GM19193 (cell line): ENCODE measurements around the gene C1orf174.

Source experiments
- POLR2A ChIP-seq: IDR thresholded peaks from 4 replicates; pipeline ENCODE4 v1.6.1; 2011; ENCODE audit not compliant: insufficient read depth, insufficient read length; ENCODE audit errors: extremely low read depth

The C1orf174 gene

DNA sequence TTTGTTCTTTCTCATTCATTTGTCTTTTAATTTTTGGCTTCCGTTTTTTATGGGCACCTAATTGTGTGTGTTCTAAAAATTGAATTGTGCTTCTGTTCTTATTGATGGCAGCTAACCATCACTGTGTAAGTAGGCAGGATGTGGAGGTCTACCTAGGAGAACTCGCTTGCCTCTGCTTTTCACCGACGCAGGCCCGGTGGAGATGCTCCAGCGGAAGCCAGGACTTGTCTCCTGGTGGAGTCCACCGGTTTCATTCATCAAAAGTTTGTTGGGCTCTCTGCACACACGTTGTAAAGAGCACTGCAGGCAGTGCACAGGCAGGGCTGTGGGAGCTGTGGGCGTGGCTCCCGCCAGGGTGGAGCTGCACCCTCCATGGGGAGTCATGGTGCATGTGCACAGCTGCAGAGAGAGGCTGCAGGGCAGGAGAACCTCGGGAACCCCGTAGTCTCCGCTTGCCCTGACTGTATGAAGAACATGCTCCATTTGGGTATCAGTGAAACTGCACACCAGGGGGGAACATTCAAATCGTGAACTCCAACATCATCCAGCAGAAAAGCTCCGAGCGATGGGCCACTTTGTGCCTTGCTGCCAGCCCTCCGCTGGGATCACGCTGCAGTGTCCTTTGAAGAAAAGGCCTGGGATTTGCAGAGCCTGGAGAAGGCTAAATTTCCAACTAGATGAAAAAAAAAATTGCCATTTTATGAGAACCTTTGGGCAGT lies 6.0 kb upstream of the C1orf174 start:
- TF ChIP-seq POLR2A, result no peak

DNA sequence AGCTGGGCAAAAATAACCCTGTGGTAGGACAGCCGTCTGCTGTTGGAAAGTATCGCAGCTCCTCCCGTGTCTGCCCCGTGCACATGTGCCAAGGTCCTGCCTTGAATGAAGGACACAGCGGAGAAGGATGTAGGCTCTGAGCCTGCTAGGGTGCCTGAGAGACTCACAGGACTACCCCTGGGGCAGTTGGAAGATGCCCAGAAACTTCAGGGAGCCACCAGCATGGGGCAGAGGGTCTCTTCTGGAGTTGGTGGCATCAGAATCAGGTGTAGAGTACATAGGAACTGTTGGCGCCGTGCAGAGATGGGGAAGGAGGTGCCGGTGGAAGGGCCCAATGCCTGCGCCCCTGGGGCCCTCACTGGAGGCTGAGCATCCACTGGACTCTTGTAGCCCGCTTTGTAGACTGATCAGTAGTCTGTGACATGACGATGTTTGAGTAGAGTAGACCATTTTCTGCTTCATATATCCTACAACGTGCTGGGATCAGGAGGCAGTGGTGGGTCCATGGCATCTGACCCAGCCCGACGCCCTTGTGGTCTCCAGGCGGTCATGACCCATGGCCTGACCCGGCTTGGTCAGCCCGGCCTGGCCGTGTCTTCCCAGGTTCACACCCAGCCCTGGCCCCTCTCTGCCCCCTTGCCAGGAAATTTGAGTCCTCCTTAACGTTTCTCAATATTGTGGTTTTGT lies 5.3 kb upstream of the C1orf174 start:
- TF ChIP-seq POLR2A, result no peak

DNA sequence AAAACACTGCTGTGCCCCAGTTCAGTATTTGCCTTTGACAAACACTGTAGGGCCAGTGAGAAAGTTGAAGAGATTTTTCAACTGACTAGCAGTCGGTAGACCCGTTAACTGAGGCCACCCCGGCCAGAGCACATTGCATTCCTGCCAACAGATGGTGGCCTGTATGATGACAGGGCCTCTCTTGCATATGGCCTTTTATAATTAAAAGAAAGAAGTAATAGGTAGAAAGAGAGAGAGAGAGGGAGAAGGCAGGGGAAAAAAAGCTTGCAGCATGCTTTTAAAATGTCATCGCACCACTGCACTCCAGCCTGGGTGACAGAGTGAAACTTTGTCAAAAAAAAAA lies 4.7 kb upstream of the C1orf174 start:
- no peak for TF ChIP-seq POLR2A

DNA sequence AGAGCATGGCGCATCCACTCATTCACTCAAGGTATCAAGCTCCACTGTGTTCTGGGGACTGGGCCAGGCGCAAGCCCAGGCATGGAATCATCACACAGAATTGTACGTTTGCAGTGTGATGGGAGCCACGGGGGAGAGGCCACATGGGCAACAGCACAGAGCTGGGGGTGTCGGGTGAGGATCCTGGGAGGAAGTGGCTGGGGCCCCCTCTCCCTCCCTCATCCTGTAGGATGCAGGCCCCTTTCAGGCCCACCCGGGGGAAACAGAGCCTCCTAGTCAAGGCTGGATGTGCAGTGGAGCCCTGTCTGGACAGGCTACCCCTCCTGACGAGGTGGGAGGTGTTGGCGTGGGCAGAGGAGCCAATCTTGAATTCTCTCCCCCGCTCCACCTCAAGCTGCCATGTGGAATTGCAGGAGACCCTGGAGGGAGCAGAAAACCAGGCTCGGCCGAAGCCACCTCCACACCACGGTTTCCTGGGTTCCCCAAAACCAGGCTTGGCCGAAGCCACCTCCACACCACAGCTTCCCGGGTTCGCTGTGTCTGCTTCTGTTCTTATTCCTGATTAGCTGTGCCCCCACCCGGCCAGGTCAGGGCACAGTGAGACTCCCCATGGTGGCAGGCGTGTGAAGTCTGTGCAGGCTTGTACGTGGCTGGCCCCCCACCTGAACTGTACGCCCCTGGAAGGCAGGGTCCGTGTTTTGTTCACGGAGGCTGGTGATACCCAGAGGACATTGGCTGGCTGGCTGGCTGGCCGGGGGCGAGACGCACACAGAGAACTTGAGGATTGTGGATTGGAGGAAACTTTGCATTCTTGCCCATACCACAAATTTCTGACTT lies 4.2 kb upstream of the C1orf174 start:
- TF ChIP-seq POLR2A, result no peak

DNA sequence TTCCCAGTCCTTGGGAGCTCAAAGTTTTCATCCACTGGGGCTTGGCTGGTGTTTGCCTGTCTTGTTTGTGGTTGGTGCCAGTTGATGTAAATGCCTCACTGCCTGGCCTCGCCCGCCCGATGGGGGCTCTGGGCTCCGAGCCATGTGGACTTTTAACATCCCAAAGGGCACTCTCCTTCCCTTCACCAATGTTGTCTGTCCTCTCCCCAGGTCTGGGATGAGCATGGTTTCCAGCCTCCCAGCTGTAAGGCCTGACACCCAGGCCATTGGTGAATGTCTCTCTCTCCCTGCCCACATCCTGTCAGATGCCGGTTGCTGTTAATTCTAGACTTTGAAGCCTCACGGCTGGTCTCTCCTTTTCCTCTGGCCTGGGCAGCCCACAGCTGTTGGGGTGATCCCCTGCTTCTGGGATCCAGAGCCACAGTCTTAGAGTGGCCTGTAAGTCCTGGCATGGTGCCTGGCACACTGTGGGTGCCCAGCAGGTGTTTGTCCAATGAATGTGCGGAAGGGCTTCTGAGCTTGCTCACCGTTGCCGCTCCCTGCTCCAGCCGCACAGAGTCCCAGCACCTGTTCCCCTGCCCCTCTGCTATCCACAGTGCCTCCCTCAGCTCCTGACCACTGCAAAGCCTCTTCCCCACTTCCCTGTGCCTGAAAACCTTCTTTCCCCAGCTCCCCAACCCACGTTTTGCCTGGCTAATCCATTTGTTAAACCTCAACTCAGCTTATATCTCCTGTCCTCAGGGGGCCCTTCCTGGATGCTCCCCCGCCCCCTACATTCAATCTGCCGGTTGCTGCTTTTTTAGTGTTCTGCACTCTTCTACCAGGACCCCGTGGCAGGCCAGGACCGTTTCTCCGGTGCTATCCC lies 3.3 kb upstream of the C1orf174 start:
- no peak for TF ChIP-seq POLR2A

DNA sequence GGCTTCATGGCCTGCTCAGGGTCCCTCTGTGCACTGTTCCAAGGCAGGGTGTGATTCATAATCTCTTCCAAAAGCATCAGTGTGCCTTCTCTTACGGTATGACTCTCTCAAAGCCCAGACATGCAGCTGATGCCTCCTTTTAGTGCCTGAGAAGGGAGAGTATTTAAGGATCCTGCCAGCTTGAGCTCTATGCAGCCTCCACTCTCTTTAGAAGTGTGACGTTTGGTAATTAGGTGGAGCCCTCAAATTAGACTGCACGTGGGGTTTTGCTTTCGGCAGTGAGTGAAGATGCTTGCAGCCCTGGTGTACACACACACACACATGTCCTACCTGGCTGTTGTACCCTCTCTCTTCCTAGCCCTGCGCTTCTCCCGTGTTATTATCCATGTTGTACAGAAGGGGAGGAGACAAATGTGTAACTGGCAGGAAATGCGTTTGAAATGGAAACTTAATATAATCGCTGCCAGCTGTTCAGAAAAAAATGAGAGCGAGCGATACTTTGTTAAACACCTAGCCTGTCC lies 2.6 kb upstream of the C1orf174 start:
- no peak for TF ChIP-seq POLR2A

DNA sequence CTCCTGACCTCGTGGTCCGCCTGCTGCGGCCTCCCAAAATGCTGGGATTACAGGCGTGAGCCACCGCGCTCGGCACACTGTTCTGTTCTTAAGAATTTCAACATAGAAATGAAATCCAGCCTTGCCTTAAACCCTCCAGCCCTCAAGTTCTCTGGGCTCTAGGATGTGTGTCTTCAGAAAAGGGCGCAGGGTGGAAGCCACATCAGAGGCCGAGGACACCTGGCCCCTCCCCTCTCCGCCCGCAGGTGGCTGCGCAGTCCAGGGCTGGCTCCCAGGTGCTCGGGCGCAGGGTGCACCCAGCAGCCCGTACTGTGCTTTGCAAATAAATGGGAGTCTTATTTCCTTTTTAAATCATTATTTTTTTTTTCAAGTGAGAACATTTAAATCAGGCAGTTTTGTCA lies 2.0 kb upstream of the C1orf174 start:
- TF ChIP-seq POLR2A, result no peak

DNA sequence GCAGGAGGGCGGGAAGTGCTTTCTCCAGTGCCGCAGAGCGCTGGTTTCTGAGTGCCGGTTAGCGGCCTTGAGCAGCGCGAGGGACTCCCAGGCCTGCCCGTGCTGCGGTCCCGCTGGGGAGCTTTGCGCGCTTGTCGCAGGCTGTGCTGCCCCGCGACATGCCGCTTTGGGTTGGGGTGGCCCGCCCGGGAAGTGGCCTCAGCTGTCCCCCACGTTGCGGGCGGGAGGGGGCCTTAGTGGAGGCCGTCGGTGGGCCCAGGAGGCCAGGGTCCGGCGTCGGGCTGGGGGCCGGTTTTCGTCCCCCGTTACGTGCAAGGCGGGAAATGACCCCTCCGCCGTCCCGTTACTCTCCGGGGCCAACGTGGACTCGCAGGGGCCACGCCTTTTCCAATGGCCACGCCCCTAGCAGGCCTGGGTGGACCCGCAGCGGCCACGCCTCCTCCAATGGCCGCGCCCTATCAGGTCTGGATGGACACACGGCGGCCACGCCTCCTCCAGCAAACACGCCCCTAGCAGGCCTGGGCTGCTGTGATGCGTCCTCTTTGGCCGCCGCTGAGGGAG lies 977 bp upstream of the C1orf174 start:
- no peak for TF ChIP-seq POLR2A

DNA sequence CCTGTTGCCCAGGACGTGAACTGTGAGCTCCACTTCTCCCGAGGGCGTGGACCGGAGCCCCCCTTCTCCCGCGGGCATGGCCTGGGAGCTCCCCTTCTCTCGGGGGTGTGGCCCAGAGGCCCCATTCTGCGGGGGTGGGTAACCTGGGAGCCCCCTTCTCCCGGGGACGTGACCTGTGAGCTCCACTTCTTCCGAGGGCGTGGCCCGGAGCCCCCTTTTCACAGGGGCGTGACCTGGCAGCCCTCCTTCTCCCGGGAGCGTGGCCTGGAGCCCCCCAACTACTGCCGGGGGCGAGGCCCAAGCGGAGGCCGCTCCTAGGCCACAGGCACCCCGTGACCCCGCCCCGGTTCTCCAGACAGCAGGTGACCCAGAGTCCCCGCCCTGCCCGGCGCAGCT lies 320 bp downstream of the C1orf174 start:
- no peak for TF ChIP-seq POLR2A

DNA sequence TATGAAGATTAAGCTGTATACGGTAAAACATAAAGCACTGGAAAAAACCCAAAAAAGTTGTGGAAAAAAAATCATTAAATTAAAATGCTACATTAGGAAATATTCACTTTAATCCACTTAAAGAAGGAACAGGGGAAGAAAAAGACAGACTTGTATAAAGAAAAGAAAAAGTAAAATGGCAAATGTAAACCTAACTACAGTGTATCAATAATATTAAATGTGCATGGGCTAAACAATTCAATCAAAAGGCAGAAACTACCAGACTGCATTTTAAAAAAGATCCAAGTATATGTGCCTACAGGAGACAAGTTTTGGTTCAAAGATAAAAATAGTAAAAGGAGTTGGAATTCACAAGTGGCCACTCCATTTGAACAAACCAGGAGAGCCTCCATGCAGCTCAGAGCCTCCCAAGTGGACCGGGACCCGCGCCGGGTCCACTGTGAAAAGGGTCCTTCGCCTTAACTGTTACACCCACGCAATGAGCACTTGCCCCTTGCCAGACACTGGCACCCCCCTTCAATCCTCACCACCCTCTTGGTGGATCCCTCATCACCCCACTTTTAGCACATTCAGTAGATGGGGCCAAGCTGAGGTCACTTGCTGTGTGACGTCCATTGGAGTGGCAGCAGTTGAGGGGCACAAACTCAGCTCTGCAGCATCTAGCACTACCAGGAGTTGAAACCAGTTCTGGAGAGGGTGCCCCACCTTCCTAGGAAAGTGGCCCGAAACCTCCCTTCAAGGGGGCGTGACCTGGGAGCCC lies 898 bp downstream of the C1orf174 start:
- TF ChIP-seq POLR2A, result no peak

DNA sequence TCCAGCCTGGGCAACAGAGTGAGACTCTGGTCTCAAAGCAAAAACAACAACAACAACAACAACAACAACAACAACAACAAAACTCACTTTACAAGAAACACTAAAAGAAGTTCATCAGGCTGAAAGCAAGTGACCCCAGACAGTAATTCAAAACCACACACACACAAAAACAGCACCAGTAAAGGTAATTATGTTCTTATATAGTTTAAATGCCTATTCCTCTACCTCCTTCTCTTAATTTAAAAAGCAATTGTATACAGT lies 1.7 kb downstream of the C1orf174 start:
- TF ChIP-seq POLR2A, result no peak

DNA sequence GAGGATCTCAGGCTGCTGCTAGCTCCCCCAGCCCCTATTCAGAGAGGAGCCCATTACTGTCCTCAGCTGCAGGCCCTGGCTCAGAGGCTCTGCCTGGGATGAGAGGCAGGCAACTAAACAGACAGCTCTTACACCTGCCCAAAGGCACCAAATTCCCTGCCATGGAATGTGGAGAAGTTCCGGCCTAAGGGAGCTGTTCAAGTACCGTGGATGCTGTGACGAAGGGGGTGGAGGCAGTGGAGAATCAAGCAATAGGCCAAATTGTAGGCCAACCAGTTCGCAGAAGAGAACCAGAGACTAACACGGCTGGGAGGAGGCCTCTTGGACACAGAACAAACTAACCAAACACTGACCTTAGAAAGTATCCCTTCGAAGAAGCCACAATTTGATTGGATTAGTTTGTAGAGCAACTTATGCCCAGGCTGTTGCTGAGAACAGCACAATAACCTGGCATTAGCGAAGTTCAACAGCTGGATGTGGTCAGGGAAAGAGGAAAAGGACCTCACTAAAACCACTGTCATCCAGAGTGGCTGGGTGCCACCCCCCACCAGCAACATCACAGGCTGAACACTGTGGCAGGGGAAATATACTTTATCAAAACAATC lies 3.6 kb downstream of the C1orf174 start:
- TF ChIP-seq POLR2A, result no peak

DNA sequence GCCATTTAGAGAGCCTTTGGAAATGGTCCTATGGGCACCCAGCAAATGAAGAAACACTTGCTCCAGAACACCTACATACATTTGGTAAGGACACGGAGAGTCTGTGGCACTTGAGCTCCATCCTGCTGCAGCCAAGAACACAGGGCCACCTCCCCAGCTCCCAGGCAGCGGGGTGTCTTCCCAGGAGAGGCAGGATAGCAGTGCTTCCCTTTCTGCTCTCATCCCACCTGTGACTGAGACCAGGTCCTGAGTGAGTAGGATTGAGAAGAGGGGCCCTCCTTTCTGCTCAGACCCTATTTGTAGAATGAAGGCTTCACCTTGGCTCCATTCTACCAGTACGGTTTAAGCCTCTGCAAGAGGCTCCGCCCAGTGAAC lies 4.1 kb downstream of the C1orf174 start:
- no peak for TF ChIP-seq POLR2A
